Measurements from ENCODE around the gene TICRR.

The TICRR gene

GRCh38 chr15:89666858-89667705, 91.8 kb downstream of the TICRR start:
- no peak for TF ChIP-seq CTCF (IDR thresholded peaks at IDR 0.05; ENCODE audit: borderline replicate concordance, insufficient read depth, low read depth, low read length)
- no peak overlapping the region for H3K4me3 ChIP-seq (ENCODE audit: low read depth, low read length)

GRCh38 chr15:89667706-89667960, 92.4 kb downstream of the TICRR start:
- no peak for TF ChIP-seq CTCF (IDR thresholded peaks at IDR 0.05; ENCODE audit: borderline replicate concordance, insufficient read depth, low read depth, low read length)
- no peak overlapping the region for H3K4me3 ChIP-seq (ENCODE audit: low read depth, low read length)

- TF ChIP-seq CTCF (IDR thresholded peaks at IDR 0.05; ENCODE audit: borderline replicate concordance, insufficient read depth, low read depth, low read length), result no peak
- H3K4me3 ChIP-seq (ENCODE audit: low read depth, low read length), result no peak overlapping the region
Observed at GRCh38 chr15:89668171-89668570, 92.9 kb downstream of the TICRR start.

GRCh38 chr15:89669309-89669865, 94.1 kb downstream of the TICRR start:
- no peak for TF ChIP-seq CTCF (IDR thresholded peaks at IDR 0.05; ENCODE audit: borderline replicate concordance, insufficient read depth, low read depth, low read length)

GRCh38 chr15:89669941-89670340, 94.7 kb downstream of the TICRR start:
- no peak overlapping the region for H3K4me3 ChIP-seq (ENCODE audit: low read depth, low read length)
- no peak for TF ChIP-seq CTCF (IDR thresholded peaks at IDR 0.05; ENCODE audit: borderline replicate concordance, insufficient read depth, low read depth, low read length)

More at GRCh38 chr15:89669309-89669865, 94.1 kb downstream of the TICRR start:
- H3K4me3 ChIP-seq (ENCODE audit: low read depth, low read length), result no peak overlapping the region

GRCh38 chr15:89670971-89671560, 95.8 kb downstream of the TICRR start:
- no peak for TF ChIP-seq CTCF (IDR thresholded peaks at IDR 0.05; ENCODE audit: borderline replicate concordance, insufficient read depth, low read depth, low read length)

GRCh38 chr15:89671687-89672086, 96.4 kb downstream of the TICRR start:
- no peak overlapping the region for H3K4me3 ChIP-seq (ENCODE audit: low read depth, low read length)
- no peak for TF ChIP-seq CTCF (IDR thresholded peaks at IDR 0.05; ENCODE audit: borderline replicate concordance, insufficient read depth, low read depth, low read length)

More at GRCh38 chr15:89670971-89671560, 95.8 kb downstream of the TICRR start:
- H3K4me3 ChIP-seq (ENCODE audit: low read depth, low read length), result no peak overlapping the region

Measured in GM12875 (cell line).